K562 (cell line): ENCODE results near the gene TGFB2.

Experiments
- ATF1 ChIP-seq, 2 experiments: fragments of 450-650 bp in 1 of 2; IDR thresholded peaks; 2 replicates each; pipeline ENCODE4 v1.6.1; 2016; ENCODE audit warnings: missing compliant biosample characterization in 1 of 2, missing genetic modification characterization in 1 of 2
- ATF3 ChIP-seq, 2 experiments: fragments of 450-650 bp in 1 of 2; sonication (generic) in 1 of 2; formaldehyde crosslinking in 1 of 2; IDR thresholded peaks in 1 of 2; conservative IDR thresholded peaks in 1 of 2; 2 replicates each; pipeline versions ENCODE4 v1.6.1 to v1.8.1; 2016 to 2023; ENCODE audit warnings: mild to moderate bottlenecking in 2 of 2, moderate library complexity in 2 of 2, inconsistent platforms in 1 of 2, missing genetic modification reagents in 1 of 2
- BACH1 ChIP-seq: fragments of 200-800 bp; sonication (Bioruptor generic); IDR thresholded peaks from 2 replicates; pipeline ENCODE4 v1.6.1; 2016; ENCODE audit warnings: missing genetic modification characterization, missing compliant biosample characterization
- CTCF ChIP-seq, 3 experiments: IDR thresholded peaks in 2 of 3; conservative IDR thresholded peaks in 1 of 3; 2 replicates each; pipeline ENCODE4 v1.5.1; 2011 to 2012; ENCODE audit warnings: low read length in 3 of 3, mild to moderate bottlenecking in 3 of 3, control low read depth in 2 of 3, improper control_type of control experiment in 1 of 3, inconsistent platforms in 1 of 3, low read depth in 1 of 3, mixed read lengths in 1 of 3, moderate library complexity in 1 of 3; ENCODE audit not compliant: insufficient read depth in 2 of 3
- E2F1 ChIP-seq: sonication (generic); formaldehyde crosslinking; IDR thresholded peaks from 2 replicates; pipeline ENCODE4 v1.8.1; 2023; ENCODE audit warnings: mild to moderate bottlenecking, missing genetic modification reagents, moderate library complexity
- FOXP1 ChIP-seq: sonication (generic); formaldehyde crosslinking; IDR thresholded peaks from 2 replicates; pipeline ENCODE4 v1.8.0; 2022; ENCODE audit warnings: mild to moderate bottlenecking, missing genetic modification reagents
- MAX ChIP-seq: sonication (generic); formaldehyde crosslinking; IDR thresholded peaks from 2 replicates; pipeline ENCODE4 v1.9.0; 2022; ENCODE audit warnings: mild to moderate bottlenecking, missing genetic modification reagents
- RAD21 ChIP-seq, 2 experiments: fragments of 250-450 bp in 1 of 2; fragments of 450-650 bp in 1 of 2; sonication (Bioruptor Pico) in 1 of 2; formaldehyde crosslinking in 1 of 2; IDR thresholded peaks in 1 of 2; conservative IDR thresholded peaks in 1 of 2; 2 replicates each; pipeline versions ENCODE4 v1.4.0 to v1.8.0; 2020 to 2022; ENCODE audit warnings: mild to moderate bottlenecking in 2 of 2, moderate library complexity in 1 of 2
- SMARCA4 ChIP-seq: fragments of 450-650 bp; IDR thresholded peaks from 2 replicates; pipeline ENCODE4 v1.6.1; 2016
- SNAPC5 ChIP-seq: fragments of 250-450 bp; sonication (Bioruptor Pico); IDR thresholded peaks from 2 replicates; pipeline ENCODE4 v1.8.0; 2021; ENCODE audit warnings: moderate library complexity, mild to moderate bottlenecking, inconsistent platforms

GRCh38 chr1:218363141-218363540 lies 18.0 kb downstream of the TGFB2 start:
- TF ChIP-seq RAD21 (CRISPR knock-in tag; conservative IDR thresholded peaks at IDR 0.05 in 1 of 2, IDR thresholded peaks at IDR 0.05 in 1 of 2) = no peak
- TF ChIP-seq SNAPC5 (CRISPR knock-in tag) = no peak
- TF ChIP-seq E2F1 (CRISPR knock-in tag) = no peak
- no peak for TF ChIP-seq FOXP1 (CRISPR knock-in tag)
- TF ChIP-seq ATF3 (IDR thresholded peaks at IDR 0.05) = no peak
- no peak for TF ChIP-seq ATF3 (CRISPR knock-in tag; conservative IDR thresholded peaks at IDR 0.05)
- no peak for TF ChIP-seq MAX (CRISPR knock-in tag)
- TF ChIP-seq ATF1 (CRISPR knock-in tag; IDR thresholded peaks at IDR 0.05) = no peak
- TF ChIP-seq ATF1 (tag; IDR thresholded peaks at IDR 0.05) = no peak
- TF ChIP-seq SMARCA4 = no peak
- TF ChIP-seq BACH1 = no peak
- TF ChIP-seq CTCF (IDR thresholded peaks at IDR 0.05 in 2 of 3, conservative IDR thresholded peaks at IDR 0.05 in 1 of 3; ENCODE audit: insufficient read depth in 2 of 3, low read depth in 1 of 3, low read length in 3 of 3) = no peak
